Vagina (tissue), 2 donors: Measurements from ENCODE around the gene TTC16.

Experiments
- CTCF ChIP-seq, 3 experiments: fragments of 450-650 bp in 2 of 3; fragments of 200-600 bp in 1 of 3; sonication (generic) in 1 of 3; IDR thresholded peaks; one replicate each; pipeline ENCODE4 v1.5.1; 2017 to 2019; ENCODE audit warnings: antibody characterized with exemption in 3 of 3, mild to moderate bottlenecking in 2 of 3, moderate library complexity in 2 of 3
- POLR2A ChIP-seq, 2 donors: fragments of 450-650 bp; IDR thresholded peaks; one replicate each; pipeline ENCODE4 v1.6.1; 2017; ENCODE audit warnings: antibody characterized with exemption in 2 of 2, mild to moderate bottlenecking in 2 of 2, moderate library complexity in 2 of 2
- POLR2AphosphoS5 ChIP-seq, 2 donors: sonication (generic); formaldehyde crosslinking; IDR thresholded peaks; one replicate each; pipeline ENCODE4 v1.9.0; 2017; ENCODE audit warnings: antibody characterized with exemption in 2 of 2, mild to moderate bottlenecking in 2 of 2, low read depth in 1 of 2; ENCODE audit not compliant: insufficient read depth in 1 of 2

GRCh38 chr9:127698386-127698785 is 17.5 kb upstream of the TTC16 start:
- no peak for TF ChIP-seq CTCF (IDR thresholded peaks at IDR 0.05)
- TF ChIP-seq POLR2A (IDR thresholded peaks at IDR 0.05) = no peak
- no peak for TF ChIP-seq POLR2AphosphoS5 (IDR thresholded peaks at IDR 0.05; ENCODE audit: insufficient read depth in 1 of 2, low read depth in 1 of 2)
